LNCAP (cell line): ENCODE results near the gene ASTN2.

Experiments used
- CTCF ChIP-seq: fragments of 450-650 bp; IDR thresholded peaks from 2 replicates; pipeline ENCODE4 v1.5.1; 2017; ENCODE audit warnings: mild to moderate bottlenecking

The ASTN2 gene

DNA sequence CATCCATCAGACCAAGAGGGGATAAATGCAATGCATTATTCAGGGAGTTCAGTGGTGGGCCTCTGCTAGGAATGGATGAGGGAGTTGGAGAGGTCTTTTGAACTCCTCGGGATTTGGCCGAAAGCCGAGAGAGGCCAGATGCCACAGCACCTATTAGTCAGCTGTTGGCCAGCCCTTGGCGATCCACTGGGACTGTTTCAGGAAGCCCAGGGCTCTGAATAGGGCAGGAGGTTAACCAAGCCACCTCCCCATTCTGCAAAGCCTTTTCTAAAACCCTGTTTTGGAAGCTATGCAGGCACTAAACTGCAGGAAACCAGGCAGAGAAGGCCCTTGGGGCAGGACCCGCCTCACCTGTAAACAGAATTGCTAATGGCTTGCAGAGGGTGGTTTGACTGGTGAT, 37.8 kb downstream of the ASTN2 start:
- no peak for TF ChIP-seq CTCF

DNA sequence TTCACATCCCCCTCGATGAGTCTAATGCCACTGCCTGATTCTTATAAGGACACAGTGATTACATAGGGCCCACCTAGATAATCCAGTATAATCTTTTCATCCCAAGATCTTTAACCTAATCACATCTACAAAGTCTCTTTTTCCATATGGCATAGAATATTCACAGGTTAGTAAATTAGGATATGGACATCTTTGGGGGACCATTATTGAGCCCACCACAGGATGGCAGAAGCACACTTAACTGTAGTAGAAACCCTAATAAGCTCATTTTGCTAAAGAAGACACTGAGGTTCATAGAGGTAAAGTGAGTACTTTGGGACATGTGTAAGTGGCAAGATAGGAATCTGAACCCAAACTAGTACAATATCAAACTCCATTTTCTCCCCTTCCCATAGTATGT, 38.9 kb downstream of the ASTN2 start:
- TF ChIP-seq CTCF, result no peak

- no peak for TF ChIP-seq CTCF
Measured at GRCh38 chr9:117374076-117374725, 40.7 kb downstream of the ASTN2 start.

DNA sequence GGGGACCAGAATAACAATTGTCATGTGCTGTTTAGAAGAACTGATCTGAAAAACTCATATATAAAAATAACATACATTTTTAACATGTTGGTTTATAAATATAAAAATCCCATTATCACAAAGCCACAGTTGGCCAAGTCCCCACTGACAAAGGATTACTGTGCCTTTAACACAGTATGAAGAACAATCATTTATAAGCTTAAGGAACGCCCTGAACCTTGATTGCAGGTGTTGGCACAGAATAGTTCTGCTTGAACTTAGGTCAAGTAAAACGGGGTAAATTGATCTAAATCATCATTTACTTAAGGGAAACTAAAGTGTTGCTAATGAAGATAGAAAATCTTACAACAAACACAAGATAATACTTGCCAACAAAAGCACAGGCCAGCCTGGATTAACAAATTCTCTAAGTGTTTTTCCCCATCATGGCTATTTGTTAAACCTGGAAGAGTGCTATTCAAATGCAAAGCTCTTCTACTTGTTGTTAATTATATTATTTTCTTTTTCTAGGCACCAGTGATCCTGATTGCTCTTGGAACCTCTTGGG, 46.1 kb downstream of the ASTN2 start:
- TF ChIP-seq CTCF, result no peak

- no peak for TF ChIP-seq CTCF
Measured at GRCh38 chr9:117365438-117365837, 49.4 kb downstream of the ASTN2 start.

- TF ChIP-seq CTCF, result no peak
Measured at GRCh38 chr9:117363006-117363405, 51.9 kb downstream of the ASTN2 start.

DNA sequence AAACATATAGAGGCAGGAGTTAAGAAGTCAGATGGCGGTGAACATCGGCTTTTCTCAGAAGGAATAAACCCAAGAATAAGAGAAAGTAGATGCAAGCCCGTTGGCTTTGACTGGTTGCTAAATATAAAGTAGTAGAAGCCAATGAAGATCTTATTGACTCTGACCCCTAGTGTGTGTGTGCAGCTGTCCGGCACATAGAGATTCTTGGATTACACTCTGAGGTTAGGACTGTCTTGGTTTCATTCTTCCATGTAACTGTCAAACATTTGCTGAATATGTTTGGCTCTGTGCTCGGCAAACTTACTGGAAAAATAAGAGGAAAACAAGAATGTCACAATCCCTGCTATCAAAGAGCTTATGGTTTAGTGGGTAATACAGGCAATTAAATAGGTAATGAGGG, 54.9 kb downstream of the ASTN2 start:
- no peak for TF ChIP-seq CTCF

DNA sequence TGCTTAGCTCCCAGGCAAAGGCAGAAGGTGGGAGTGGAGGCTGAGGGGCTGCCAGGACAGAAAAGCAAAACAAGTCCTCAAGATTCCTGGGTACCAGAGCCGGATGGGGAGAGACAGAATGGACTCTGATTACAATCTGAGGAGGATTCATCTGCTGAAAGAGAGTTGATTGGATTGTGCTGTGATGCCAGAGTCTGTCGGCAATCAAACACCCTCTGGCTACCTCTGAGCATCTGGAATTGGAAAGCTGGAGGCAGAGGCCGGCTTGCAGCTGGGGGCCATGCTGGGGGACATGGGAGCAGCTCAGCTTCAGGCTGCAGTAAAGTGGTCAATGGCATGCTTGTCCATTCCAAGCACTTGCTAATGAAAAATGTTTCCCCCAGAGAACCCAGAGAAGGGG, 59.3 kb downstream of the ASTN2 start:
- TF ChIP-seq CTCF, result no peak
